Stimulated activated CD8-positive, alpha-beta memory T cell treated with anti-CD3 and anti-CD28 coated beads, Interleukin-4, amount 100 ng/mL, for 24 hours (primary cell): Measurements from ENCODE around the gene SEPTIN3.
A peak's percentile ranks its signal among the peaks of the same experiment; 100 is the strongest.
"Not testable (repeated sequence)": the region's sequence is repeated elsewhere in the genome, so short reads cannot be mapped to it uniquely, and the experiment has no call there.

Experiments used
- DNase-seq: peaks from one replicate; pipeline ENCODE4 v3.0.0-alpha.2; 2020; ENCODE audit warnings: low read depth

Gene SEPTIN3

DNA sequence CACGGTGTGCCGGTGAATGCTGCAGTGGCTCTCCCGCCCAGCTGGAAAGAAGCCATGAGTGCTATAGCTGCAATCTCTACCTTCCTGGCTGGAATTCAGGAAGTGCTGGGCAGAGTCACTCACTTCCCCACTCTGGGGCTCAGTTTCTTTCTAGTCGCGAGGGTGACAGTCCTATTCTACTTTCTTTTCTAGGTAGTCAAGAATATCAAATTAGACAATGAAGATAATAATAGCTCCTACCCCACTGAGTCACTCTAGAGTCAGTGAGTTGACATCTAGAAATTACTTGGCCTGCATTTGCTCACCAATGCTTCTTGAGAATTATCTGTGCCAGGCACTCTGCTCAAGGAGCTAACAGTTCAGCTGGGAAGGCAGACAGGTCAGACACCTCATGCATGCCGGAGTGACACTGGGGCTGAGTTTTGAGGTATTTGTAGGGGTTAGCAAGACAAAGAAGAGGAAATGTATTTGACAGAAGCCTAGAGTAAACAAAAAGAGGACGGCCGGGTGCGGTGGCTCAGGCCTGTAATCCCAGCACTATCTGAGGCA is 25.5 kb upstream of the SEPTIN3 start:
- no peak for DNase-seq

DNA sequence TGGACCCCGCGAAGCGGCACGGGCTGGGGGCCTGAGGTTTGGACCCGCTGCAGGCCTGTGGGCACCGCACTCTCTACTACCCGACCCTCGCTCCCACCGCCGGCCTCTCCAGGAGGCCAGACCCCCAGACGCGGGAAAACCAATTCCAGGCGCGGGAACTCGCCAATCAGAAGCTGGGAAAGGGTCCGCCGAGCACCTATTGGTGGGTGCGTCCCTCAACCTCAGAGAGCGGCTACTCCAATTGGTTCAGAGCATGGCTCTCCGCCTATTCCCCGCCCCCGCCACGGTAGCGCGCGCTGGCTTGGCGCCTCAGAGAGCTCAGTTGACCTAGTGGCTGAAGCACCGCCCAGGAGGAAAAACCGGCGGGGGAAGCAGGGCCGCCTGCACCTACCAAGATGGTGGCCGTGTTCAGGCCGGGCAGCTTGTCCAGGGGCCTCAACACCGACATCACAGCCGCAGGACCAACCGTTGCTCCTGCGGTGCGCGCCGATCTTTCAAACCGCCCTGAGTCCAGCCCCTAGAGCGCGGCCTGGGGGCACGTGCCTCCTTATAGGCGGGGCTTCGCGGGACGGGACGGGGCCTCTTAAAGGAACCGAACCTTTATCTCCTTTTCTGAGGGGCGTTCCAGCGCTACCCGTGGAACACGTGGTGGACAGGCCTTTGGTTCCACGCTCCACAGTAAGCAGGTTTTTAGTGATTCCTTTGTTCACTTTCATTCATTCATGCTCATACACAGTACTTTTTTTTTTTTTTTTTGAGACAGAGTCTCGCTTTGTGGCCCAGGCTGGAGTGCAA is 22.4 kb upstream of the SEPTIN3 start, which contains the start of gene CENPM:
Gene CENPM (minus strand): TSS at position 524 of the 795 bp plus-strand sequence. CDS start 76 bp downstream, at position 448.
- DNase-seq, result peak; percentile 87

DNA sequence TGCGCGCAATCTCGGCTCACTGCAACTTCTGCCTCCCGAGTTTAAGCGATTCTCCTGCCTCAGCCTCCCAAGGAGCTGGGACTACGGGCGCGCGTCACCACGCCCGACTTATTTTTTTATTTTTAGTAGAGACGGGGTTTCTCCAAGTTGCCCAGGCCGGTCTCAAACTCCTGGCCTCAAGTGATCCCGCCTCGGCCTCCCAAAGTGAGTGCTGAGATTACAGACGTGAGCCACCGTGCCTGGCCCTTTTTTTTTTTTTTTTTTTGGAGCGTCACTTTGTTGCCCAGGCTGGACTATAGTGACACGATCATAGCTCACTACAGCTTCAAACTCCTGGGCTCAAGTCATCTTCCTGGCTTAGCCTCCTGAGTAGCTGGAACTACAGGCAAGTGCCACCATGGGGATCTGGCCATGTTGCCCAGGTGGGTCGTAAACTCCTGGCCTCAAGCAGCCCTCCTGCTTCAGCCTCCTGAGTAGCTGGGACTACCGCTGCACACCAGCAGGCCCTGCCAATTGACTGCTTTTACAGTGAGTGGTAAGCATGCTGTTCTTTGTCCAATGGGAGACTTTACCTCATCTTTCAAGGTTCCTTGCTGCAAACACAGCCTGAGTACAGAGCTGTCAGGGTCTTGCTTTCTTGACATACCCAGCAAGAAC is 21.7 kb upstream of the SEPTIN3 start:
- DNase-seq, result no peak

DNA sequence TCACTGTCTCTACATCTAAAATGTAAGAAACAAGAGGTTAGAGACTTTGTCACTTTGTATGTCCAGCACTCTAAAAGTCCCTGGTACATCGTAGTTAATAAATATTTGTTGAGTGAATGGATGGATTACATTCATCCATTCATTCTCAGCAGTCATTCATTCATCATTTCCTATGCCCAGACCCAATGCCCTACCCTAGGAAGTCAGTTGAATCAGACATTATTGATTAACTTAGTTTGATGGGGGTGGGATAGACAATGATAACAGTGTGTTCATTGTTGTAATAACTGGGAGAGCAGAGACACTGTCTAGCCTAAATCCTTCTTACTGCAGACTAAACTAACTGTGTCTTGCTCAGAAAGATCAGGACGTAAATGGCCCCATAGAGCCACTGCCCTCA is 21.1 kb upstream of the SEPTIN3 start:
- no peak for DNase-seq

DNA sequence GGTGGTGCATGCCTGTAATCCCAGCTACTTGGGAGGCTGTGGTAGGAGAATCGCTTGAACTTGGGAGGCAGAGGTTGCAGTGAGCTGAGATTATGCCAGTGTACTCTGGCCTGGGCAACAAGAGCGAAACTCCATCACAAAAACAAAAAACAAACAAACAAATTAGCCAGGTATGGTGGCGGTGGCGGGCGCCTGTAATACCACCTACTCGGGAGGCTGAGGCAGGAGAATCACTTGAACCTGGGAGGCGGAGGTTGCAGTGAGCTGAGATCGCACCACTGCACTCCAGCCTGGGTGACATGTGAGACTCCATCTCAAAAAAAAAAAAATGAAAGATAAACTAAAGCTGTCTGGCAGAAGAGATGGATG is 20.3 kb upstream of the SEPTIN3 start:
- not testable (repeated sequence) for DNase-seq

DNA sequence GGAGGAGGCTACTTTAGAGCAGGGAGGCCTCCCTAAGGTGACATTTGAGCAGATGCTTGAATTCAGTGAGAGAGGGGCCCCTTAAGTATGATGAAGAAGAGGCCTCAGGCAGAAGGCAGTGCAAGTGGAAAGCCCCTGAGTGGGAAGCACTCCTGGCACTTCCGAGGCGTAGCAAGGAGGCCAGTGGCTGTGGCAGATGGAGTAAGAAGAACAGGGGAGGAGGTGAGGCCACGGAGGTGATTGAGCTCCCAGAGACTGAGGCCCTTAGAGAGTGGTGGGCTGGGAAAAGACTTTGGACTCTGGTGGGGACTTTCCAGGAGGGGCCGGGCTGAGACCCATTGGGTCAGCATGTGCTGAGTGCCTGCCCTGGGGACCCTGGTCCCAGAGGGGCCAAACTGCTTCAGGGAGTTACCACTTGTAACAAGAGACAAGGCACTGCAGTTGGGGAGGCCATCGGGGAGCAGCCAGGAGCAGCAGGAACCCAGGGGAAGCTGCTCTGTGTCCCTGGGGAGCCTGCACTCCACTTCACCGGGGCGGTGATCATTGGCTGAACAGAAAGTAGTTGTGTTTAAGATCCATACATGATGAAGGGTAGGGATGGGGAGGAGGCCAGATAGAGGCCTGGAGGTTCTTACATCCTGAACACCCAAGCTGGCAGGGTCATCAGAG is 19.8 kb upstream of the SEPTIN3 start:
- no peak for DNase-seq

DNA sequence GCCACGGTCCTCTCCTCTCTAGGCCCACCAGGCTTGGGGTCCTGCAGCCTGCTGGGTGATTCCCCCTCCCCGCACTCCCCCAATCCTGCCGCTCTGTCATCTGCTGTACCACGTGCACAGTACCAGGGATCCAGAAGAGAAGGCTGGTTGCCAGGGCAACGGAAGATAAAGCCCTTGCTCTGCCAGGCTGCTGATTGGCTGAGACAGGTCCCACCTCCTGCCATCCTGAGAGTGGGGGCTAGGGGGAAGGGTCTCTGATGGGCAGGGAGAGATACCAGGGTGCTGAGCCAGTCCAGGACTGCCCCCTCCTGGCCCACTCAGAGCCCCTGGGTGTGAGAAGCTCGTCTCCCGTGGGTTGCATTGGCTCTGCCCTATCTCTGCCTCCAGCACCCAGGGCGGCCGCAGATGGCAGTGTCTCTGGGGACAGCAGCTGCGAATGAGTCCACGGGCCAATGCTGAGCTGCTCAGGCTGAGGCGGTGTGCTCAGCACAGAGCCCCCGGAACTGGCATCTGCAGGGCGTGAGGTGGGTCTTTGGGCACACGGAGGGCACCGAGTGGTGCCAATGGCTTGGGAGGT is 17.3 kb upstream of the SEPTIN3 start, which contains the start of gene SMIM45:
Gene SMIM45 (plus strand): TSS at position 253 of the 577 bp plus-strand sequence.
- no peak for DNase-seq

DNA sequence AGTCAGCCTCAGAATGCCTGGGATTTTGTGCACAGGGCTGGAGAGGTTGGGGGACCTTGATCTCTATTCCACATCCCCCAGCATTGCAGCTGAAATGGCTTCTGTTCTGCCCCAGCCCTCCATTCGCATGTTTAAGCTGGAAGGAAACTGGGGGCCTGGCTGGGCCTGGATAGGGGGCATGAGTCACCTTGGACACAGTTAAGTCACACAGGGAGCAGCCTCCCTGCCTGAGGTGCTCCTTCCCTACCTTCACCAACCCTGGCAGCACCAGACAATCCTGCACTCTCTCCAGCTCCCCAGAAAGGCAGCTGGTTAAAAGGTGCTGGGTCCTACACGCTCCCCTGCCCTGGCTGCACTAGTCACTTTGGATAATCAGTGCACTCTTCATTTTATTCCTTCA is 16.5 kb upstream of the SEPTIN3 start:
- no peak for DNase-seq

DNA sequence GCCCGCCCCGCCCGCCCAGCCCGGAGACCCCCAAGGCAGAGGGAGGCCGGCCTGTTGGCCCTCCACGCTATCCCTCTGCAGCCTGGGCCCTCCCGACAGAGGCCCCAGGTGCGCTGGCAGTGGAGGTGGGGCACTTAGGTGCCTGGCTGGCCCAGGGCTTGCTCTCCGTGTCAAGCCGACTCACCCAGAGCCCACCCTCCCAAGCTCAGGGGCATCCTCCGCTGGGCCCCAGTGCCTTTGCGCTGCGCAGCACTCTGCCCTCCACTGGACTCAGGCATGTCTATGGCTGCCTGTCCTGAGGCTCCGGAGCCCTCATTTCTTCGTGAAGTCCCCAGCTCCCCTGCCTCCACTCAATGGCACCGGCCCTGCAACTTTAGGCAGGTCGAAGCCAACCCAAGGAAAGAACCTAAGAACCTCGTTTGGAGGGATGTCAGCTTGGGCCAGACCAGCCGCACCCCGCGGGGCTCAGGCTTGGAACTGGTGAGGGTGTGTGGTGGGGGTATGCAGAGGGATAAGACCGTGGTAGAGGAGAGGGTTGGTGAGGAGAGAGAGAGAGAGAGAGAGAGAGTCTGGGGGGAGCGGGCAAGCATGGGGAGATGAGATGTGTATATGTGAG is 11.2 kb upstream of the SEPTIN3 start:
- no peak for DNase-seq

DNA sequence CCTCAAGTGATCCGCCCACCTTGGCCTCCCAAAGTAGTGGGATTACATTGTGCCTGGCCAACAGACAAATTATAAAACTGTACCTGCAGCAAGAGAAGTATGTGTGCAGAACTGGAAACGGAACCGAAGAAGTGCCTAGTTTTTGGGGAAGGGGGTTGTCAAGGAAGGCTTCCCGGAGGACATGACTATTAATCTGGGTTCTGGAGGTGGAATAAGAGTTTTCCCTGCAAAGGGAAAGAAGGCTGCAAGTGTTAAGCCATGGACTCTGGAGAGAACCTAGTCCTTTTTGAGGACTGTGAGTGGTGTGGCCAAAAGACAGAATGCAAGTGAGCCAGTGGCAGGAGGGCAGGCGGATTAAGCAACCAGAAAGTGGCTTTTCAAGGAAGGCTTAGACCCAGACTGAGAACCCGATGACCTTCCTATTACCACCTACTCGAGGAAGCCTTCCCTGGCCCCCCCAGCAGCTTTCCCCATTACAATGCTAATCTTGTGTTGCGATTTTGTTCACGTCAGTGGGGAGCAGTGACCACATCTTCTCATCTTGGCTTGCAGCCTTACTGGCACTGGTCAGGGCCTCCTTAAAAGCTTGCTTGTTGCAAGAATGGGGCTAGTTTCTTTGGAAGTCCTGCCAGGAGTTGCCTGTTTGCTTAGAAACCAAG is 5.7 kb upstream of the SEPTIN3 start:
- DNase-seq, result no peak

DNA sequence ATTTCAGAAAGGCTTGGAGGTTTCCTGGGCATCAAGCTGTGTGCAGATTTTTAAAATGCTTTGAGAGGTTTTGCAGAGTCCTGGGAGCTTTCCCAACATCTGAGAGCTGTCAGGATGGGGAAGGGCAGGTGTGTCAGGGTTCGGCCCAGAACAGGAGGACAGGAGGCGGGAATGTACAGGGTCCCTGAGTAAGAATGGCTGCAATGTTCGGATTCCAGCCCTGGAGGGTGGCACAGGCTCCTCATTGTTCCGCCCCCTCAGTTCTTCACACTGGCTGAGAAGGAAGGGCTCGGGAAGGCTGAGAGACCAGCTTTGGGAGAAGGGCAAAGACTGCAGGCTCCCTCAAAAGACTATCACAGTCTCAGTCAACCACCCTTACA is 5.1 kb upstream of the SEPTIN3 start:
- no peak for DNase-seq

DNA sequence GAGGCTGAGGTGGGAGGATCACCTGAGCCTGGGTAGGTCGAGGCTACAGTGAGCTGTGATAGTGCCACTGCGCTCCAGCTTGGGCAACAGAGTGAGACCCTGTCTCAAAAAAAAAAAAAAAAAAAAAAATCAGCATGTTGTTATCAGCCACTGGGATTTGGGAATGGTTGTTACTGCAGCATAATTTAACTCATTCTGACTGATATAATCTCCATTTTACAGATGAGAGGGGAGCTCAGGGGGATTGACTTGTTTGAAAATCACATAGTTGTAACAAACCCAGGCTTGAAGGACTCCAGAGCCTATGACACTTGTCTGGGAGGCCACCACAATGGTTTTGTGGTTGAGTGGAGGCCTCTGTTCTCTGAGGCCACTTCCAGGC is 3.0 kb upstream of the SEPTIN3 start:
- DNase-seq, result no peak

DNA sequence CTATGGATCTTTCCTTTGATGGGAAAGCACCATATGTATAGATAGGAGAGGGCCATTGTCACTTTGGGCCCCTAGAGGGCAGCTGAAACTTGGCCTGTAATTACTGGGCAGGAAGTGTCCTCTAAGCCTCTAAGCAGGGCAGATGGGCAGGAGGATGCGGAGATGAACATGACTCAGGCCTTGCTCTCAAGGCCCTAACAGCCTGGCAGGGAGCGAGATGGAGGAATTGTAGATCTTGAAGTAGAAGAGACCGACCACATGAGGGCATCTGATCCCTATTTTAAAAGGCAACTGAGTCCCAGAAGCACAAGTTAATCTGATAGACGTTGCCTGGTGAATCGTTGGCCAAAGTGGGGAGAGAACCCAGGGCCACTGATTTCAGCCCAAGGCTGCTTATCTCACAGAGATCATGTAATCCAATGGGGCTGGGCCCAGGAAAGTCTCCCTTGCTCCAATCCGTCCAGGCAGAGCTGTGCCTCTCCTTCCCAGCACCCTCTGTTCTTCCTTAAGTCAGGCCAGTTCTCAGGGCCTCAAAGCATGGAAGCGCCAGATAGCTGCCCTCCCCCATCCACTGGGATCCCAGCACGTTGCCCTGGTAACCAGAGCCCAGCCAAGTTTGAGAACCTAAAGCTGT is 2.5 kb upstream of the SEPTIN3 start:
- DNase-seq, result no peak

DNA sequence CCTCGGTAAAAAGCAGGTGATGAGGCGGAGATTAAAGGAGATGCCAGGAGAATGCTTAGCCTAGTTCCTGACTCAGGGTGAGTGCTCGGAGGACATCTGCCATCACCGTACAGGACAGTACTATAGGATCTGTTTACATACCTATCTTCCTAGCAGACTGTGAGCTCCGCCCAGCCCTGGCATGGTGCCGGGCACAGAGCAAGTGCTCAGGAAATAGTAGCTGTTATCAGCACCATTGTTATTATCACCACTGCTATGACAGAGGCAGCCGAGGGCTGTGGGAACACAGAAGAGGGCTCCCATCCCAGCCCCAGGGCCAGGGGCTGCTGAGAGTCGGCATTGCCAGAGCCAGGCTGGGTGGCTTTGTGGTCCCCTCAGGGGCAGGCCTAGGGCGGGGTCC is 642 bp upstream of the SEPTIN3 start:
- no peak for DNase-seq

DNA sequence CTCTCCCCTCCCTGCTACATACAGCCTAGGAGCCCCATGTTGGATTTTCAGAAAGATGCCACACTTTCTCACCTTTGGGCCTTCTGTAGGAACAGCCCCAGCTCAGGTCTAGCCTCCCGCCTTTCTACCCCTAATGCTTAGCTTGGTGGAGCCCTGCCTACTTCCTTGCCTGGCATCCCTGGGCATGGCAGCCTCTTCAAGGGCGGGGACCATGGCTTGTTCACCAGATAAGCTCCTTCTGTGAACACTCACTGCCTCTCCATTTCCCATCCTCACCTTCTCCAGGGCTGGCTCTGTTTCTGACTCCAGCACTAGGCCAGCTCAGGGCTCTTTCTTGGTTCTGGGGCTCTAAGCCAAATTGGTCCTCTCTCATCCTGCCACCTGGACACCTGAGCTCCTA is 1.4 kb downstream of the SEPTIN3 start:
- no peak for DNase-seq

DNA sequence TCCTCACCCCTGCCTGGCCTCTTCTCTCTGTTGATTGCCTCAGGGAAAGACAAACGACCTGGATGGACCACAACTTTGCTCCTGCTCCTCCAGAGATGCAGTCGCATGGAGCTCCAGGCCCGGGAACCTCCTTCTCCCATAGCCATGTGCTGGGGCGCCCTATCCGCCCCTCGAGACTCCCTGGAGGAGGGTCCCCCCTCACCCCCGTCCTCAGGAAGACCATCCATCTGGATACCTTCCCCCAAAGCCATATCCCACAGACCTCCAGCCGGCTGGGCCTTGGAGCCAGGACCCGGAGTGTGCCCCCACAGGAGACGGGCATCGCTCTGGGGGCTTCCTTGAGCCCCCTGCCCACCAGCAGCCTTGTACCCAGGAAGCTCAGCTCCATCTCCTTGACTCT is 2.2 kb downstream of the SEPTIN3 start:
- no peak for DNase-seq

DNA sequence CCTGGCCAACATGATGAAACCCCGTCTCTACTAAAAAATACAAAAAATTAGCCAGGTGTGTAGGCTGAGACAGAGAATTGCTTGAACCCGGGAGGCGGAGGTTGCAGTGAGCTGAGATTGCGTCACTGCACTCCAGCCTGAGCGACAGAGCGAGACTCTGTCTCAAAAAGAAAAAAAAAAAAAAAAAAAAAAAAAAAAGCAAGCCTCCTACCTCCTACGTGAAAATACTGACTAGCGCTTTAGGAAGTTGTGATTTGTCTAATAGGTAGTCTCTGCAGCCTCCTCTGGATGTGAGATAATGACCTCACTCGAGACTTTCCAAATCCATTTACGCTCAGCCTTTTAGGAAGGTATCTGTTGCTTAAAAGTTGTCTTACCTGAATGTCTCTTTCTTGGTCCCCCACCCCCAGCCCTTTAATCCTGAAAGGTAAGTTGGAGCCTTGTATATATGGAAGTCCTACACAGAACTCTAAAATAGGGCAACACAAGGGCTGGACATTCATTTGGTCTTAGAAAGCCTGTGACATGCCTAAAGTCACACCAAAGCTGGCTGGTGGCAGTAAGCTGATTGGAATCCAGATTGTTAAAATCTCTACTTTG is 5.5 kb downstream of the SEPTIN3 start:
- DNase-seq, result no peak

DNA sequence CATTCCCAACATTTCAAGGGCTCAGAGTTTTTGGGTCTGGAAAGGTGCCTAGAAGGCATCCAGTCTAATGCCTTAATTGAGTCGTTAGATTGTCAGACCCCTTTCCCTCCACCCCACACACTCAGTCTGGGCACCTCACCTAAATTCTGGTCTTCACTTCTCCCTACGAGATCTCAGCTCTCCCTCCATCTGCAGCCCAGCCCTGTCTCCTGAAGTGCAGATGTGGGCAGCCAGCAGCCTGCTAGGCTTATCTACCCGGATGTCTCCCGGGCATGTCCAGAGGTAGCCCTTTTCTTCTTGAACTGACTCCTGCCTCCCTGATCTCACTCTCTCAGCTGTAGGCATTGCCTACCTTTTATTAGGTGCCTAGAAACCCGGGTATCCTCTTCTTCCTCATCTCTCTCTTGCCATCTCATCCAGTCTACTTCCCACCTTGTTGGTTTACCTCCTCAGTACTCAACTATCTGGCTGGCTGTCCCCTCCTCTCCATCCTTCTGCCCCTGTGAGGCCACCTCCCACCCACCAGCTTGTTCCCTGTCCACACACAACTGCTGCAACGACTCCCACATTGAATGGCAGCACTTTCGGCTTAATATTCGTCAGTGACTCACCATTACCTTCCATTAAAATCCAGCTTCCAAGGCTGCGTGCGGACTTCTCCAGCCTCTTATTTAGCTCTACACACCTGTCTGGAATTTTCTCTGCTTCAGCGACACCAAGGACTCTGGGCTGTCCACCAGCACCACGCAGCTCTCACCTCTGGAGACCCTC is 6.2 kb downstream of the SEPTIN3 start:
- DNase-seq, result no peak

DNA sequence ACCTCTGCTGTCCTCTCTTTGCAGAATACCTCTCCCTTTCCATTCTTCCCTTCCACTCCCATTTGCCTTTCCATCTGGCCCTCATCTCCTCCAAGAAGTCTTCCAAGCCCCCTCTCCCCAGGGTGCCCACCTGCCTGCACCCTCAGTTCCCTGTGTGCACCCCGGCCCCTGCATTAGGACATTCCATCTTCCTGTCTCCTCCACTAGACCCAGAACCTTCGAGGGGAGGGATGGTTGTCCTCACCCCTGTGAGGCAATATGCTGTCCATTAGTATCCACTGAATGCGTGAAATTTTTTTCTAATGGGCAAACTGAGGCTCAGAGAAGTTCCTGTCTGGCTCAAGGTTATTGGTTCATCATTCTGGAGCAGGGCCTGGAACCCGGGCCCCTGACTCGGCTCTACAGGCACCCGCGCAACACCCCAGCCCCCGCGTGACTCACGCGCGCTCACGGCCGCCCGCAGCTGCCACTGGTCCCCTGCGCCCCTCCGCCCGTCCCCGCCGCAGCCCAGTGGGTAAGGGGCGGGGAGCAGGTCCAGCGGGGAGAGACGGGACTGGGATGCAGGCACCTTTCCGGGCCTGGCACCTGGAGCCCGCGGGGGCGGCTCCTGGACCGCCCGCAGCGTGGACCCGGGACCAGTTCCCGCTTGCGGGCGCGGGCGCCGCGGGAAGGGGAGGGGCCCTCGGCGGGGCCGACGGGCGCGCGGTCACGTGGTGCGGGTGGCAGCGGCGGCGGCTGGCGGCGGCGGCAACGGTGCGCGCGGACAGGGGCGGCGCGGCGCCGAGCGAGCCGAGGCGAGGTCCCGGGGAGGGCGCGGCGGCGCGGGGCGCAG is 7.0 kb downstream of the SEPTIN3 start:
- peak; percentile 22 for DNase-seq
